ENCODE results near the gene HCFC1R1. TPM values are rescaled to one million over a fixed set of nuclear protein-coding genes. Genes with fewer than 3 reads are reported as not detected.
A peak's percentile ranks its signal among the peaks of the same experiment; 100 is the strongest.

The HCFC1R1 gene
- total and polyA plus RNA-seq, 2 of the 8 experiments (the other 6 are each of a cell fraction or from before 2014, with no cell fraction given): 72.7 to 138 TPM

- peak; percentile 74; the same call in 1 of the 2 replicates for TF ChIP-seq ATF3 (IDR thresholded peaks at IDR 0.05; ENCODE audit: insufficient read depth, low read depth, low read length)
- peak; percentile 98 for TF ChIP-seq POLR2AphosphoS5 (IDR thresholded peaks at IDR 0.05; ENCODE audit: low read depth, low read length)
- peak; percentile 94 for TF ChIP-seq PHF8 (conservative IDR thresholded peaks at IDR 0.05; ENCODE audit: low read depth, low read length)
- no peak for TF ChIP-seq CBX8 (IDR thresholded peaks at IDR 0.05; ENCODE audit: borderline replicate concordance, low read depth, low read length)
- TF ChIP-seq CHD1 (IDR thresholded peaks at IDR 0.05; ENCODE audit: low read depth, low read length): no peak
- TF ChIP-seq ASH2L (IDR thresholded peaks at IDR 0.05; ENCODE audit: low read length): peak; percentile 71
- no peak for TF ChIP-seq RFX5 (IDR thresholded peaks at IDR 0.05; ENCODE audit: borderline replicate concordance, low read depth, low read length)
- peak; percentile 61; the same call in 1 of the 2 replicates for TF ChIP-seq GTF2F1 (IDR thresholded peaks at IDR 0.05; ENCODE audit: borderline replicate concordance, low read depth, low read length)
- peak; percentile 90 for TF ChIP-seq TAF7 (optimal IDR thresholded peaks at IDR 0.05; ENCODE audit: borderline replicate concordance, low read depth, low read length)
- no peak for TF ChIP-seq SRF (IDR thresholded peaks at IDR 0.05; ENCODE audit: low read depth, low read length)
- TF ChIP-seq E2F6 (IDR thresholded peaks at IDR 0.05): peak; percentile 60; the same call in 1 of the 2 replicates
- peak; percentile 59 for TF ChIP-seq BACH1 (IDR thresholded peaks at IDR 0.05; ENCODE audit: low read length)
- TF ChIP-seq CTBP2 (IDR thresholded peaks at IDR 0.05; ENCODE audit: borderline replicate concordance, insufficient read depth, insufficient read length, low read length): no peak
- peak; percentile 58; the same call in 1 of the 2 replicates for TF ChIP-seq ATF2 (IDR thresholded peaks at IDR 0.05; ENCODE audit: low read length)
- TF ChIP-seq RXRA (IDR thresholded peaks at IDR 0.05; ENCODE audit: insufficient read depth, low read depth, low read length): no peak
- no peak for TF ChIP-seq EGR1 (IDR thresholded peaks at IDR 0.05; ENCODE audit: borderline replicate concordance, low read depth, low read length)
- TF ChIP-seq JUN (IDR thresholded peaks at IDR 0.05; ENCODE audit: low read depth, low read length): no peak
- peak; percentile 71; the same call in 1 of the 2 replicates for TF ChIP-seq TCF12 (IDR thresholded peaks at IDR 0.05; ENCODE audit: low read depth, low read length)
- TF ChIP-seq CBX5 (IDR thresholded peaks at IDR 0.05; ENCODE audit: low read depth, low read length): no peak
- TF ChIP-seq SIX5 (IDR thresholded peaks at IDR 0.05; ENCODE audit: low read depth, low read length): peak; percentile 96
- no peak for TF ChIP-seq YY1 (IDR thresholded peaks at IDR 0.05; ENCODE audit: low read depth, low read length)
These were observed at the start of gene HCFC1R1, which contains the start of gene THOC6 (continued) for GRCh38 chr16:3023669-3024478.

Data from H1 (cell line).